Omental fat pad (tissue), 4 donors: Measurements from ENCODE around the gene STAT5B. TPM values are rescaled to one million over a fixed set of nuclear protein-coding genes. Genes with fewer than 3 reads are reported as not detected.

ENCODE experiments used
- ATAC-seq: fragments of 150-250 bp; one replicate; pipeline ENCODE4 v1.9.1; 2016; ENCODE audit warnings: mild to moderate bottlenecking, moderate library complexity; ENCODE audit not compliant: low FRiP score
- DNase-seq: peaks from one replicate; pipeline ENCODE4 v3.0.0-alpha.2; 2019; ENCODE audit warnings: low spot score
- CTCF ChIP-seq, 3 donors: fragments of 450-650 bp; IDR thresholded peaks; one replicate each; pipeline ENCODE4 v1.5.1; 2016 to 2017; ENCODE audit warnings: antibody characterized with exemption in 3 of 3, mild to moderate bottlenecking in 3 of 3, moderate library complexity in 2 of 3
- total RNA-seq, 4 donors: library from RNA; depleted of rRNA; stranded (reverse); fragments of >200 nt; gene quantifications; one replicate each; pipeline ENCODE4 v1.1.0, GENCODE V29; 2016

Gene STAT5B
- total RNA-seq, 4 donors from 2014 or later, result 66.6 to 130 (median 111) TPM

GRCh38 chr17:42155614-42156045 lies 120.6 kb downstream of the STAT5B start:
- DNase-seq (no peak), ATAC-seq (no peak)
- TF ChIP-seq CTCF (IDR thresholded peaks at IDR 0.05), result no peak

GRCh38 chr17:42153919-42154742 lies 122.1 kb downstream of the STAT5B start:
- no peak for TF ChIP-seq CTCF (IDR thresholded peaks at IDR 0.05)
- ATAC-seq, result no peak
- no peak for DNase-seq

Other genes with a start within 250 kb of the STAT5B start
- gene C17orf113, start 225.8 kb downstream of the STAT5B start, total RNA-seq, result under 1 TPM; 0.09 to 0.63 (median 0.19) TPM
- gene ZNF385C, start 177.9 kb downstream of the STAT5B start, total RNA-seq, result not detected
- 10 to 100 TPM in 2 of 4 donors, 1 to 10 TPM in 2; 7.8 to 21.8 (median 10.2) TPM for gene DHX58, start 163.7 kb downstream of the STAT5B start, total RNA-seq
- gene KAT2A, start 155.0 kb downstream of the STAT5B start, total RNA-seq, result 10 to 100 TPM; 30.2 to 68.7 (median 33.9) TPM
- gene HSPB9, start 153.6 kb downstream of the STAT5B start, total RNA-seq, result under 1 TPM in 1 of 4 donors, not detected in 3; 0.25 TPM
- gene RAB5C, start 121.4 kb downstream of the STAT5B start, total RNA-seq, result 100 to 1,000 TPM; 122 to 178 (median 158) TPM
- gene KCNH4, start 95.2 kb downstream of the STAT5B start, total RNA-seq, result under 1 TPM in 3 of 4 donors, not detected in 1; 0.44 to 0.79 (median 0.48) TPM
- gene HCRT, start 90.9 kb downstream of the STAT5B start, total RNA-seq, result not detected
- 10 to 100 TPM; 28.8 to 41.3 (median 35.5) TPM for gene GHDC, start 81.9 kb downstream of the STAT5B start, total RNA-seq
- gene STAT5A, start 12.1 kb upstream of the STAT5B start, total RNA-seq, result 100 to 1,000 TPM; 151 to 200 (median 171) TPM
- gene STAT3, start 112.1 kb upstream of the STAT5B start, total RNA-seq, result 100 to 1,000 TPM; 214 to 433 (median 280) TPM
- gene CAVIN1, start 146.9 kb upstream of the STAT5B start, total RNA-seq, result 100 to 1,000 TPM; 479 to 598 (median 526) TPM
- gene ATP6V0A1, start 182.5 kb upstream of the STAT5B start, total RNA-seq, result 100 to 1,000 TPM in 1 of 4 donors, 10 to 100 TPM in 3; 76.7 to 106 (median 89.2) TPM